GM11168 (cell line): Measurements from ENCODE around the gene FAM43B.

ENCODE experiments used
- in situ Hi-C: fragments of 300-500 bp; cut with MboI; formaldehyde crosslinking; loops from one replicate; pipeline ENCODE4 v1.12.0; 2022; ENCODE audit warnings: low sequenced_read_pairs; ENCODE audit not compliant: unreplicated experiment

Gene FAM43B

GRCh38 chr1:20588634-20589225, 36.4 kb downstream of the FAM43B start, which contains the start of gene CDA:
TSS of gene CDA (plus strand) at chr1:20589097. CDS start at chr1:20589130, 33 bp downstream.
- in situ Hi-C loops: no loop called here

GRCh38 chr1:20589331-20590278, 37.2 kb downstream of the FAM43B start:
- in situ Hi-C loops: no loop called here

DNA sequence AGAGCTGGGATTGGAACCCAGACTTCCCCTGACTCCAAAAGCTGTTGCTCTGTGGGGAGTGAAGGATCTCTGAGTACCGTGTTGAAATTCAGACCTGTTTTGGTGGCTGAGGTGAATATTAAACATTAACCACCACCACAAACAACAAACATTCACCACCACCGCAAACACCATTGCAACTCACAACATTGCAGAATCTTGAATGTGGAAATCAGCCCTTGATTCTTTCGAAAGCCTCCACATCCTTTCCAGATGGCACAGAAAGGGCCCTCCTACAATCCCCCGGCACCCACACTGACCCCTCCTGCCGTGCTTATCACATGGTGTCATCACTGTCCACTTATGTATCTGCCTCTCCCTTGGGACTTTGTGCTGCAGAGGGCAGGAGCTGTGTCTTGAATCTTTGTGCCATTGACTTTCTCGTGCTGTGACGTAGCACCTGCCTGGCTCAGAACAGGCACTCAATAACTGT, 38.0 kb downstream of the FAM43B start:
- in situ Hi-C loops: no loop called here

DNA sequence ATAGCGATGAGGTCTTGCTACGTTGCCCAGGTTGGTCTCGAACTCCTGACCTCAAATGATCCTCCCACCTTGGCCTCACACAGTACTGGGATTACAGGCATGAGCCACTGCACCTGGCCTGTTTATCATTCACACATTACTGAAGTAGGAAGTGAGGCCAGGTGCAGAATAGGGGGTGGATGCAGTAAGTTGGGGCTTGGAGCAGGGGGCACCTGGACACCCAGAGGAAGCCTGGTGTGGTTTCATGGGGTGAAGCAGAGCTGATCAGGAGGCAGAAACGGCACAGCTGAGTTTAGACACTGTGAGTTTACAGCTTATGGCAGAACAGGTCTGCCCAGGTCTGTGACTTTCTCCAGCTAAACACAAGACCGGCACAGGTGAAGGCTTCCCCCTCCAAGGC, 41.4 kb downstream of the FAM43B start:
- in situ Hi-C loops: no loop called here

GRCh38 chr1:20594746-20595145, 42.4 kb downstream of the FAM43B start:
- in situ Hi-C loops: no loop called here

GRCh38 chr1:20596106-20596505, 43.7 kb downstream of the FAM43B start:
- in situ Hi-C loops: no loop called here

- in situ Hi-C loops: no loop called here
These were observed 45.3 kb downstream of the FAM43B start for GRCh38 chr1:20597650-20598049.

DNA sequence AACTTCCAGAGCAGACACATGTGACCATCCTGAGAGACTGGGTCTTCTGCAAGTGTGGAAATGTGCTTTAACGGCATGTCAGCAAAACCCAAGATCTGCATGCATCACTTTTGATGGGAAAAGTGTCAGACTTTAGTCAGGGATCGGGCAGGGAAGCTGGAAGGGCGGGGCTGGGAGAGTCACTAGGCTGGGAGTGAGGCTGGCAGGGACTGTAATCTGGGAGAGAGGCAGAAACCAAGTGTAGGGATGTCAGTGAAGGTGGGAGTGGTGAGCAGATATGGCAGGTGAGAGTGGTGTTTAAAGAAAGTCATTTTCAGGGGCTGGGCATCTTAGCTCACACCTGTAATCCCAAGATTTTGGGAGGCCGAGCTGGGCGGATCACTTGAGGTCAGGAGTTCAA, 47.8 kb downstream of the FAM43B start:
- in situ Hi-C loops: no loop called here

DNA sequence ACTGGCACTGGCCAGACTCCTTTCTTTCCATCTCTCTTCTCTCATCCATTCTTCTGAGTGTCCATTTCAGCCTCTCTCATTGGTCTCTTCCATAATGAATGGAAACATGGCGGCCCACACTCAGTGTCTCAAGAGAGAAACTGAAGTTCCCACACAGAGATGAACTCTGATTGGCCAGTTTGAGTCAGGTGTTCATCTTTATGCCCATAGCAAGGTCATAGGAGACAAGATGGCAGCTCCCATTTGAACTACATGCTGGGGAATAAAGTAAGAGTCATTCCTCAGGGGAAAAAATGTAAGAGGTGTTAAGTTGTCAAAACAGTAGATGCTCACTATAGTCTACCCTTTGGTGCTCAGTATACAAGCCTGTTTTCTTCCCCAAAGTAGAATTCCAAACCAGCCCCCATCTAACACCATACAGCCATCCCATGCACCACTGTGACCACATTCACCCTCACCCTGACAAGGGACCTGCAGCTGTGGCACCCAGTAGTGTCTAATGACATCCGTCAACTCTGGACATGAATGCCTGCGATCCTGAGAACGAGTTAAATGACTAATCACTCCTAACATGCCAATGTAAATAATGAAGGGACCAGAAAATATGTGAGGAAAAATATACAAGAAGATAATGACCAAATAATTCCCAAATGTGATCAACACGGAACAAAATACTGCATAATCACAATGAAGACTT, 48.9 kb downstream of the FAM43B start:
- in situ Hi-C loops: no loop called here

DNA sequence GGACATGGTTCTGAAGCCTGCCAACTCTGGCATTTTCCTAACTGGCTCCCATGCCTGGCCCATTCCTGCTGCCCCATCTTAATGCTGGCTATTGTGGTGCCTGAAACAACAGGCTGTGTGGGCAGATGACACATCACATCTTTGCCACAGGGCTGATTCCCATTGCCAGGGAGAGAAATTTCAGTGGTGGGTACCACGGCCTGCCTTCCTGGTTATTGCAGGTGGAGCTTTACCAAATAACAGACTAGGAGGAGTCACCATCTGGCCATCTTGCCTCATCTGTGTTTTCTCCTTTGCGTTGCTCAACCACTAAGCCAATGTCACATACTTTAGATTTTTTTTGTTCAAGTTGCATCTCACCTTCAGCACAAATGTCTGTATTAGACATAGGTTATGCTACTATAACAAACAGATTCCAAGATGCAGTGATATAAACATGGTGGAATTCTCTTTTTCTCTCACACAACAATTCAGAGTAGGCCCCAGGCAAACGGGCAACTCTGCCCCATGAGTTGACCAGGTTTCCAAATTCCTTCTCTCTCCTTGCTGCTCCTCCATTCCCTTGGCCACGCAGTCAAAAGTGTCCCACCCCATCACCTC, 50.6 kb downstream of the FAM43B start:
- in situ Hi-C loops: no loop called here

- in situ Hi-C loops: no loop called here
These were observed 51.4 kb downstream of the FAM43B start for GRCh38 chr1:20603504-20604464.
